OCI-LY1 (cell line): Measurements from ENCODE around the gene NRCAM.

Source experiments
- CTCF ChIP-seq: fragments of 200-600 bp; sonication (generic), shearing (Covaris generic); IDR thresholded peaks from 2 replicates; pipeline ENCODE4 v1.5.1; 2017; ENCODE audit warnings: mild to moderate bottlenecking, antibody characterized with exemption, low read length, moderate library complexity, mixed read lengths
- EZH2 ChIP-seq: fragments of 200-600 bp; sonication (generic), shearing (Covaris generic); IDR thresholded peaks from 2 replicates; pipeline ENCODE4 v1.8.0; 2017; ENCODE audit warnings: borderline replicate concordance, mixed run types, mild to moderate bottlenecking, antibody characterized with exemption, low read length, moderate library complexity, mixed read lengths

GRCh38 chr7:108409146-108409545 is 47.1 kb downstream of the NRCAM start:
- TF ChIP-seq CTCF, result no peak
- TF ChIP-seq EZH2, result no peak
